HEK293 (cell line): ENCODE measurements around the gene NOVA2.

Source experiments
- GLI4 ChIP-seq: fragments of 450-650 bp; formaldehyde crosslinking; IDR thresholded peaks from 2 replicates; pipeline ENCODE4 v1.5.1; 2016; ENCODE audit warnings: missing biosample characterization, missing genetic modification characterization
- GLIS2 ChIP-seq: fragments of 450-650 bp; formaldehyde crosslinking; IDR thresholded peaks from 2 replicates; pipeline ENCODE4 v1.5.1; 2016; ENCODE audit warnings: missing biosample characterization, missing genetic modification characterization
- OVOL3 ChIP-seq: fragments of 450-650 bp; formaldehyde crosslinking; IDR thresholded peaks from 2 replicates; pipeline ENCODE4 v1.5.1; 2016; ENCODE audit warnings: missing biosample characterization, missing genetic modification characterization
- PRDM10 ChIP-seq: fragments of 450-650 bp; formaldehyde crosslinking; IDR thresholded peaks from 2 replicates; pipeline ENCODE4 v1.5.1; 2016; ENCODE audit warnings: missing biosample characterization, missing genetic modification characterization
- PRDM6 ChIP-seq: fragments of 450-650 bp; formaldehyde crosslinking; IDR thresholded peaks from 2 replicates; pipeline ENCODE4 v1.5.1; 2017; ENCODE audit warnings: missing biosample characterization, missing genetic modification characterization
- REPIN1 ChIP-seq: fragments of 450-650 bp; formaldehyde crosslinking; IDR thresholded peaks from 2 replicates; pipeline ENCODE4 v1.5.1; 2017; ENCODE audit warnings: missing biosample characterization, missing genetic modification characterization, low read depth
- TRIM28 ChIP-seq: IDR thresholded peaks from 2 replicates; pipeline ENCODE4 v1.6.1; 2011; ENCODE audit warnings: low read length, control low read depth, borderline replicate concordance
- ZBTB8A ChIP-seq: fragments of 450-650 bp; formaldehyde crosslinking; IDR thresholded peaks from 2 replicates; pipeline ENCODE4 v1.5.1; 2016; ENCODE audit warnings: missing biosample characterization, missing genetic modification characterization
- ZNF138 ChIP-seq: fragments of 450-650 bp; formaldehyde crosslinking; IDR thresholded peaks from 2 replicates; pipeline ENCODE4 v1.5.1; 2016; ENCODE audit warnings: missing biosample characterization, missing genetic modification characterization, borderline replicate concordance
- ZNF140 ChIP-seq: fragments of 450-650 bp; formaldehyde crosslinking; IDR thresholded peaks from 2 replicates; pipeline ENCODE4 v1.5.1; 2016; ENCODE audit warnings: missing biosample characterization, missing genetic modification characterization
- ZNF148 ChIP-seq: fragments of 450-650 bp; formaldehyde crosslinking; IDR thresholded peaks from 2 replicates; pipeline ENCODE4 v1.5.0; 2017; ENCODE audit warnings: missing biosample characterization, missing genetic modification characterization, borderline replicate concordance
- ZNF175 ChIP-seq: fragments of 450-650 bp; formaldehyde crosslinking; IDR thresholded peaks from 2 replicates; pipeline ENCODE4 v1.5.1; 2016; ENCODE audit warnings: missing biosample characterization, missing genetic modification characterization
- ZNF280C ChIP-seq: fragments of 450-650 bp; formaldehyde crosslinking; IDR thresholded peaks from 2 replicates; pipeline ENCODE4 v1.5.1; 2016; ENCODE audit warnings: missing biosample characterization, missing genetic modification characterization
- ZNF292 ChIP-seq: fragments of 450-650 bp; formaldehyde crosslinking; IDR thresholded peaks from 2 replicates; pipeline ENCODE4 v1.5.1; 2016; ENCODE audit warnings: low read depth, missing biosample characterization, missing genetic modification characterization, borderline replicate concordance
- ZNF341 ChIP-seq: fragments of 450-650 bp; formaldehyde crosslinking; IDR thresholded peaks from 2 replicates; pipeline ENCODE4; 2016; ENCODE audit warnings: low read depth, missing biosample characterization, missing genetic modification characterization
- ZNF362 ChIP-seq: fragments of 450-650 bp; formaldehyde crosslinking; IDR thresholded peaks from 2 replicates; pipeline ENCODE4 v1.5.1; 2016; ENCODE audit warnings: missing biosample characterization, missing genetic modification characterization
- ZNF394 ChIP-seq: fragments of 450-650 bp; formaldehyde crosslinking; IDR thresholded peaks from 2 replicates; pipeline ENCODE4 v1.5.1; 2016; ENCODE audit warnings: missing biosample characterization, missing genetic modification characterization, mild to moderate bottlenecking, moderate library complexity, borderline replicate concordance
- ZNF558 ChIP-seq: fragments of 450-650 bp; formaldehyde crosslinking; IDR thresholded peaks from 2 replicates; pipeline ENCODE4 v1.5.1; 2016; ENCODE audit warnings: missing biosample characterization, missing genetic modification characterization
- ZNF571 ChIP-seq: fragments of 450-650 bp; formaldehyde crosslinking; IDR thresholded peaks from 2 replicates; pipeline ENCODE4 v1.5.0; 2017; ENCODE audit warnings: missing biosample characterization, missing genetic modification characterization
- ZNF580 ChIP-seq: fragments of 450-650 bp; formaldehyde crosslinking; IDR thresholded peaks from 2 replicates; pipeline ENCODE4 v1.5.1; 2016; ENCODE audit warnings: missing biosample characterization, missing genetic modification characterization
- ZNF658 ChIP-seq: fragments of 450-650 bp; formaldehyde crosslinking; IDR thresholded peaks from 2 replicates; pipeline ENCODE4; 2016; ENCODE audit warnings: missing biosample characterization, missing genetic modification characterization
- ZNF768 ChIP-seq: fragments of 450-650 bp; formaldehyde crosslinking; IDR thresholded peaks from 2 replicates; pipeline ENCODE4 v1.5.1; 2018; ENCODE audit warnings: missing biosample characterization, mild to moderate bottlenecking, missing genetic modification characterization
- ZNF776 ChIP-seq: fragments of 450-650 bp; formaldehyde crosslinking; IDR thresholded peaks from 2 replicates; pipeline ENCODE4 v1.5.0; 2017; ENCODE audit warnings: missing biosample characterization, missing genetic modification characterization, borderline replicate concordance
- ZNF777 ChIP-seq: fragments of 450-650 bp; formaldehyde crosslinking; IDR thresholded peaks from 2 replicates; pipeline ENCODE4 v1.5.1; 2017; ENCODE audit warnings: missing biosample characterization, missing genetic modification characterization, borderline replicate concordance
- ZNF792 ChIP-seq: fragments of 450-650 bp; formaldehyde crosslinking; IDR thresholded peaks from 2 replicates; pipeline ENCODE4 v1.5.1; 2016; ENCODE audit warnings: missing biosample characterization, missing genetic modification characterization
- ZXDB ChIP-seq: fragments of 450-650 bp; formaldehyde crosslinking; IDR thresholded peaks from 2 replicates; pipeline ENCODE4 v1.5.1; 2016; ENCODE audit warnings: missing biosample characterization, missing genetic modification characterization

Gene NOVA2

GRCh38 chr19:45952686-45953505 lies 20.8 kb downstream of the NOVA2 start (continued):
- TF ChIP-seq ZNF148 (tag by site-specific recombination) (no peak), ZNF280C (no peak), GLI4 (tag by site-specific recombination) (no peak), PRDM6 (tag by site-specific recombination) (no peak), ZNF138 (tag by site-specific recombination) (no peak), ZNF768 (tag by site-specific recombination) (no peak), ZNF175 (no peak), ZBTB8A (peak; percentile 27; the same call in 1 of the 2 replicates), ZXDB (tag by site-specific recombination) (0 out of 2 replicates have a peak, but pooled peaks have one; percentile 72), GLIS2 (tag by site-specific recombination) (peak; percentile 91), ZNF580 (tag by site-specific recombination) (no peak), ZNF777 (no peak; the same call in 1 of the 2 replicates), TRIM28 (no peak), OVOL3 (tag by site-specific recombination) (no peak), ZNF658 (tag by site-specific recombination) (no peak), REPIN1 (tag by site-specific recombination) (no peak), ZNF140 (tag by site-specific recombination) (no peak), ZNF292 (no peak), ZNF362 (tag by site-specific recombination) (no peak), ZNF558 (tag by site-specific recombination) (no peak), PRDM10 (tag by site-specific recombination) (peak; percentile 48), ZNF571 (tag by site-specific recombination) (no peak), ZNF341 (tag by site-specific recombination) (no peak; the same call in 1 of the 2 replicates), ZNF776 (tag by site-specific recombination) (no peak), ZNF394 (tag by site-specific recombination) (peak; percentile 58), ZNF792 (tag by site-specific recombination) (no peak)
